ENCODE data around the gene TDRD12. TPM values are rescaled to one million over a fixed set of nuclear protein-coding genes. Genes with fewer than 3 reads are reported as not detected.
A peak's percentile ranks its signal among the peaks of the same experiment; 100 is the strongest.
"Not testable (repeated sequence)": the region's sequence is repeated elsewhere in the genome, so short reads cannot be mapped to it uniquely, and the experiment has no call there.

The TDRD12 gene
- total RNA-seq, 1 experiment from 2014 or later = 0.33 TPM

DNA sequence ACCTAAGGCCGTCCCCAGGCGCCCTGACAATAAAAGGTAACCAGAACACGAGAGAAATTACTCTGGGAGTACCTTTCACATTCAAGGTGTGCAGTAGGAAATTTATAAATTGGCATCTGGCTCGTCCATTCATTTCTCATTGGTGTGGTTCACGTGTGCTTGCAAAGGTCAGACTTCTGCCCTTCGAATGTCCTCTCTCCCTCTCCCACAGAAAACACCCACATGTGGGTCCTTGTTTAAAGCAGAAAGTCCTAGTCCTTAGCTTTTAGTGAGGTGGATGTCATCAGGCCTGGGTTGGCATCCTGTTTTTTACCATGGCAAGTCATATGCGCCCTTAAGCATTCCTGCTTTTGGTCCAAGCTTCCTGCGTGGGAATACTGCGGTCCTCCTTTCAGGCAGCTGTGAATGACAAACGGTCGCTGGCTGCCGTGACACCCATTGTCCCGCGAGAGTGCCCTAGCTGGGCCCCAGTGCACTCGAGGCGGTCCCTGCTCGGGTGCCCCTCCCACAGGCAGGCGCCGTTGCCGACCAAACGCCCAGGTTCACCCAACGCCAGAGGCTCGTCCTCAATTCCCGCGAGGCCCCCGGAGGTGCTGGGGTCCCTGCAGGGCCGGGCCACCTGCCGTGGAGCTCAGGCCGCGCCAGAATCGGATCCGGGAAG is 28.1 kb upstream of the TDRD12 start, which contains the start of gene NUDT19:
Gene NUDT19, plus strand, starts transcription at position 531 of the 661 bp plus-strand sequence. CDS start 140 bp downstream, outside the sequence.
- Histone ChIP-seq H3K9me3 (ENCODE audit: insufficient read depth, low read depth) (no peaks in the 10 kb centered on the region), H3K4me2 (peak within 1 kb of the TSS; percentile 88), H3K36me3 (ENCODE audit: low read depth) (0 out of 2 replicates have a peak, but pooled peaks cover 4% of the 10 kb centered on the region), H3K79me2 (ENCODE audit: low read depth) (peaks cover 45% of the 10 kb centered on the region), H3K4me1 (replicated peaks; ENCODE audit: insufficient read depth) (peaks cover 35% of the 10 kb centered on the region), H3F3A (ENCODE audit: insufficient read depth, low read depth) (peaks cover 17% of the 10 kb centered on the region; the same call in 1 of the 2 replicates), H4K20me1 (ENCODE audit: insufficient read depth) (peaks cover 21% of the 10 kb centered on the region), H3K4me3 (peak within 1 kb of the TSS; percentile 85), H2AFZ (peak within 1 kb of the TSS; percentile 86), H3K9me2 (ENCODE audit: insufficient read depth) (no peaks in the 10 kb centered on the region), H3K27me3 (ENCODE audit: insufficient read depth, low read depth) (no peaks in the 10 kb centered on the region), H3K27ac (peak within 1 kb of the TSS; percentile 68; the same call in 1 of the 2 replicates)
- TF ChIP-seq EZH2 (IDR thresholded peaks at IDR 0.05; ENCODE audit: low read depth) (no peak), CTCF (conservative IDR thresholded peaks at IDR 0.05) (no peak)
- intact Hi-C loops (cut with micrococcal nuclease; ENCODE audit: unreplicated experiment) = loop anchor here (5.0 to 10.0 kb wide), 2 partner anchors 281 to 483 kb away; partner anchors contain the start of genes CEP89 and FAAP24
- ChIA-PET POLR2A (ENCODE audit: unreplicated experiment) (interaction anchor here (0.6 to 0.9 kb wide), 4 partner anchors 9 to 1525 kb away, joined by 3 to 8 read pairs (median 5); no protein-coding TSS in a partner anchor), CTCF (interaction anchor here (0.6 kb wide), 1 partner anchor 24 kb away, joined by 3 read pairs; no protein-coding TSS in a partner anchor)
- TSS peak; percentile 46 for BruUV-seq (replicated peaks)
- DNase-seq = peak; percentile 75 to 90

DNA sequence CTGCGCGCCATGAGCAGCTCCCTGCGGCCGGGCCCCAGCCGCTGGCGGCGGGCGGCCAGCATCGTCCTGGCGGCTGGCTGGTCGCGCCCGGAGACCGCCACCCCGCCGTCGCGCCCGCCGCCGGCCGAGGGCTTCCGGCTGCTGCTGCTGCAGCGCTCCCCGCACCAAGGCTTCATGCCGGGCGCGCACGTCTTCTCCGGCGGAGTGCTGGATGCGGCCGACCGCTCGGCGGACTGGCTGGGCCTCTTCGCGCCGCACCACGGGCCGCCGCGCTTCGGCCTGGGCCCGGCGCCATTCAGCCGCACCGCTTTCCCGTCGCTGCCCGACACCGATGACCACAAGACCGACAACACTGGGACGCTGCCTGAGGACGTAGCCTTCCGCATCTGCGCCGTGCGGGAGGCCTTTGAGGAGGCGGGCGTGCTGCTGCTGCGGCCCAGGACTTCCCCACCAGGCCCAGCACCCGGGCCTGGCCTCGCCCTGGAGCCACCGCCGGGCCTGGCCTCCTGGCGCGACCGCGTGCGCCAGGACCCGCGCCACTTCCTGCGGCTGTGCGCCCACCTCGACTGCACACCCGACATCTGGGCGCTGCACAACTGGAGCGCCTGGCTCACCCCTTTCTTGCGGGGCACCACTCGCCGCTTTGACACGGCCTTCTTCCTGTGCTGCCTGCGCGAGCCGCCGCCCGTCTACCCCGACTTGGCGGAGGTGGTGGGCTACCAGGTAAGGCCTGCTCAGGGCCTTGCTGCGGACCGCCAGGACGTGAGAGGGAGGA is 27.4 kb upstream of the TDRD12 start:
- Histone ChIP-seq H3K36me3 (ENCODE audit: low read depth) (peaks cover 4% of the 10 kb centered on the region; the same call in 1 of the 2 replicates), H3K4me2 (peak overlapping the region; percentile 88), H3K27ac (peak overlapping the region; percentile 68; the same call in 1 of the 2 replicates), H3K79me2 (ENCODE audit: low read depth) (peaks cover 52% of the 10 kb centered on the region), H4K20me1 (ENCODE audit: insufficient read depth) (peaks cover 21% of the 10 kb centered on the region), H3K9me3 (ENCODE audit: insufficient read depth, low read depth) (no peaks in the 10 kb centered on the region), H3K27me3 (ENCODE audit: insufficient read depth, low read depth) (no peaks in the 10 kb centered on the region), H2AFZ (peak overlapping the region; percentile 86), H3K4me3 (peak overlapping the region; percentile 85), H3K4me1 (replicated peaks; ENCODE audit: insufficient read depth) (peaks cover 35% of the 10 kb centered on the region), H3F3A (ENCODE audit: insufficient read depth, low read depth) (peaks cover 17% of the 10 kb centered on the region; the same call in 1 of the 2 replicates), H3K9me2 (ENCODE audit: insufficient read depth) (no peaks in the 10 kb centered on the region)
- TF ChIP-seq EZH2 (IDR thresholded peaks at IDR 0.05; ENCODE audit: low read depth) = no peak
- no peak for TF ChIP-seq CTCF (conservative IDR thresholded peaks at IDR 0.05)
- DNase-seq = peak; percentile 48 to 60
- ChIA-PET POLR2A (ENCODE audit: unreplicated experiment) (interaction anchor here (0.6 to 0.9 kb wide), 3 partner anchors 8 to 92 kb away, joined by 4 to 8 read pairs (median 6); no protein-coding TSS in a partner anchor), CTCF (no interaction called here)
- BruUV-seq (replicated peaks) = no TSS peak
- intact Hi-C loops (cut with micrococcal nuclease; ENCODE audit: unreplicated experiment) = loop anchor here (1.0 to 10.0 kb wide), 3 partner anchors 17 to 483 kb away; partner anchors contain the start of genes ANKRD27, CEP89, FAAP24 and RGS9BP

- peak overlapping the region; percentile 68; the same call in 1 of the 2 replicates for H3K27ac ChIP-seq
- no peaks in the 10 kb centered on the region for H3K9me2 ChIP-seq (ENCODE audit: insufficient read depth)
- H3K27me3 ChIP-seq (ENCODE audit: insufficient read depth, low read depth) = no peaks in the 10 kb centered on the region
- H3K4me2 ChIP-seq = peak overlapping the region; percentile 88
- H4K20me1 ChIP-seq (ENCODE audit: insufficient read depth) = peaks cover 21% of the 10 kb centered on the region
- peak overlapping the region; percentile 85 for H3K4me3 ChIP-seq
- intact Hi-C loops (cut with micrococcal nuclease; ENCODE audit: unreplicated experiment) = loop anchor here (1.0 to 10.0 kb wide), 3 partner anchors 17 to 482 kb away; partner anchors contain the start of genes ANKRD27, CEP89, FAAP24 and RGS9BP
- H3K79me2 ChIP-seq (ENCODE audit: low read depth) = peaks cover 57% of the 10 kb centered on the region
- no peak for DNase-seq
- H3F3A ChIP-seq (ENCODE audit: insufficient read depth, low read depth) = peaks cover 17% of the 10 kb centered on the region; the same call in 1 of the 2 replicates
- CTCF ChIA-PET = no interaction called here
- peaks cover 35% of the 10 kb centered on the region for H3K4me1 ChIP-seq (replicated peaks; ENCODE audit: insufficient read depth)
- H3K36me3 ChIP-seq (ENCODE audit: low read depth) = peaks cover 4% of the 10 kb centered on the region; the same call in 1 of the 2 replicates
- POLR2A ChIA-PET (ENCODE audit: unreplicated experiment) = no interaction called here
- no TSS peak for BruUV-seq (replicated peaks)
- TF ChIP-seq CTCF (conservative IDR thresholded peaks at IDR 0.05) = no peak
- TF ChIP-seq EZH2 (IDR thresholded peaks at IDR 0.05; ENCODE audit: low read depth) = no peak
- H2AFZ ChIP-seq = peak overlapping the region; percentile 86
- H3K9me3 ChIP-seq (ENCODE audit: insufficient read depth, low read depth) = no peaks in the 10 kb centered on the region
These were observed 26.9 kb upstream of the TDRD12 start for GRCh38 chr19:32692727-32693061.

DNA sequence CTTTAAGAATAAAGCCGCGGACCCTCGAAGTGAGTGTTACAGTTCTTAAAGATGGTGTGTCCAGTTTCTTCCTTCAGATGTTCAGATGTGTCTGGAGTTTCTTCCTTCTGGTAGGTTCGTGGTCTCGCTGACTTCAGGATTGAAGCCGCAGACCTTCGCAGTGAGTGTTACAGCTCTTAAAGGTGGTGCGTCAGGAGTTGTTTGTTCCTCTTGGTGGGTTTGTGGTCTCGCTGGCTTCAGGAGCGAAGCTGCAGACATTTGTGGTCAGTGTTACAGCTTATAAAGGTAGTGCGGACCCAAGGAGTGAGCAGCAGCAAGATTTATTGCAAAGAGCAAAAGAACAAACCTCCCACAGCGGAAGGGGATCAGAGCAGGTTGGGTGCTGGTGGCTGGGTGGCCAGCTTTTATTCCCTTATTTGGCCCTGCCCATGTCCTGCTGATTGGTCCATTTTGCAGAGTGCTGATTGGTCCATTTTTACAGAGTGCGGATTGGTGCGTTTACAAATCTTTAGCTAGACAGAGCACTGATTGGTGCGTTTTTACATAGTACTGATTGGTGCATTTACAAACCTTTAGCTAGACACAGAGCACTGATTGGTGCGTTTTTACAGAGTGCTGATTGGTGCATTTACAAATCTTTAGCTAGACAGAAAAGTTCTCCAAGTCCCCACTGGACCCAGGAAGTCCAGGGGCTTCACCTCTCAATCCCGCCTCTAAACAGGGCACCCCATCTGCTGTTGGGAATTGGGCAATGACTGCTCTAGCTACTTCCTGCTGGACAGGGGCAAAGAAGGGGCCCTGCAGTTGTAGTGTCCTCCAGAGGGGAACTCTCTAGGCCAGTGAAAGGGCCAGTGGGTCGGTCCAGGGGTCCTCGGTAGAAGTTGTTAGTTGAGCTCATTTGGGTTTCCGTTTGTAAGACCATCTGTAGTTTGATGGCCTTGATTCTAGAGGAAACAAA is 26.1 kb upstream of the TDRD12 start:
- H3K27me3 ChIP-seq (ENCODE audit: insufficient read depth, low read depth); H3K36me3 ChIP-seq (ENCODE audit: low read depth); H3K9me3 ChIP-seq (ENCODE audit: insufficient read depth, low read depth); H3K9me2 ChIP-seq (ENCODE audit: insufficient read depth); POLR2A ChIA-PET (ENCODE audit: unreplicated experiment); CTCF ChIA-PET: not testable (repeated sequence)
- Histone ChIP-seq H3K4me1 (replicated peaks; ENCODE audit: insufficient read depth) (peaks cover 35% of the 10 kb centered on the region), H3K79me2 (ENCODE audit: low read depth) (peaks cover 65% of the 10 kb centered on the region), H4K20me1 (ENCODE audit: insufficient read depth) (peaks cover 21% of the 10 kb centered on the region), H3K27ac (peak overlapping the region; percentile 68), H3F3A (ENCODE audit: insufficient read depth, low read depth) (peaks cover 17% of the 10 kb centered on the region; the same call in 1 of the 2 replicates), H3K4me2 (peak overlapping the region; percentile 88), H2AFZ (peak overlapping the region; percentile 86; the same call in 1 of the 2 replicates), H3K4me3 (peak overlapping the region; percentile 85)
- DNase-seq = peak; percentile 15 to 66
- TSS peak; percentile 56 for BruUV-seq (replicated peaks)
- intact Hi-C loops (cut with micrococcal nuclease; ENCODE audit: unreplicated experiment) = loop anchor here (5.0 to 10.0 kb wide), 2 partner anchors 279 to 481 kb away; partner anchors contain the start of genes CEP89 and FAAP24

All from PC-9 (cell line).